Measurements from ENCODE around the gene NSRP1.

NSRP1 gene

GRCh38 chr17:30124273-30124796, 7.7 kb downstream of the NSRP1 start (continued):
- no peak for TF ChIP-seq BCL11A (tag by site-specific recombination; IDR thresholded peaks at IDR 0.05; ENCODE audit: low read depth)
- TF ChIP-seq GLI2 (tag by site-specific recombination; IDR thresholded peaks at IDR 0.05; ENCODE audit: borderline replicate concordance, low read depth) = no peak

GRCh38 chr17:30130121-30130520, 13.5 kb downstream of the NSRP1 start:
- Histone ChIP-seq H3K9me3 (ENCODE audit: control insufficient read depth, insufficient read depth, low read depth, low read length) (no peaks in the 10 kb centered on the region), H3K27ac (ENCODE audit: extremely low read depth, low read depth, low read length) (no peak overlapping the region), H3K36me3 (ENCODE audit: control insufficient read depth in 2 of 2, insufficient read depth in 1 of 2, low read length in 2 of 2) (peaks cover 63 to 78% of the 10 kb centered on the region in 2 experiments), H3K4me3 (ENCODE audit: low read depth, low read length) (no peak overlapping the region), H3K4me1 (ENCODE audit: control insufficient read depth, insufficient read depth, low read length) (no peaks in the 10 kb centered on the region)
- TF ChIP-seq ZNF621 (tag by site-specific recombination; IDR thresholded peaks at IDR 0.05) (no peak), ZNF362 (tag by site-specific recombination; IDR thresholded peaks at IDR 0.05) (no peak), ZNF521 (tag by site-specific recombination; IDR thresholded peaks at IDR 0.05) (no peak), ZNF585B (tag by site-specific recombination; IDR thresholded peaks at IDR 0.05) (no peak), ZNF239 (tag by site-specific recombination; IDR thresholded peaks at IDR 0.05) (no peak), ZNF292 (tag by site-specific recombination; IDR thresholded peaks at IDR 0.05; ENCODE audit: borderline replicate concordance, low read depth) (no peak), ZSCAN23 (tag by site-specific recombination; IDR thresholded peaks at IDR 0.05) (no peak), ZNF548 (tag by site-specific recombination; IDR thresholded peaks at IDR 0.05) (no peak), PATZ1 (tag by site-specific recombination; IDR thresholded peaks at IDR 0.05) (no peak), ZNF350 (tag by site-specific recombination; IDR thresholded peaks at IDR 0.05) (no peak), ZNF391 (tag by site-specific recombination; IDR thresholded peaks at IDR 0.05; ENCODE audit: borderline replicate concordance, low read depth) (no peak), ZNF514 (tag by site-specific recombination; IDR thresholded peaks at IDR 0.05) (no peak), ZFP41 (tag by site-specific recombination; IDR thresholded peaks at IDR 0.05; ENCODE audit: borderline replicate concordance) (no peak), ZNF768 (tag by site-specific recombination; IDR thresholded peaks at IDR 0.05) (no peak), OSR2 (tag by site-specific recombination; IDR thresholded peaks at IDR 0.05) (no peak)
- ChIA-PET CTCF (interaction anchor here (0.7 to 1.0 kb wide), 2 partner anchors 12 to 25 kb away, joined by 3 to 5 read pairs; no protein-coding TSS in a partner anchor), POLR2A (no interaction called here)

- Histone ChIP-seq H3K27ac (ENCODE audit: extremely low read depth, low read depth, low read length) (no peak overlapping the region), H3K4me1 (ENCODE audit: control insufficient read depth, insufficient read depth, low read length) (no peaks in the 10 kb centered on the region), H3K4me3 (ENCODE audit: low read depth, low read length) (no peak overlapping the region), H3K36me3 (ENCODE audit: control insufficient read depth in 2 of 2, insufficient read depth in 1 of 2, low read length in 2 of 2) (peaks cover 61 to 65% of the 10 kb centered on the region in 2 experiments), H3K9me3 (ENCODE audit: control insufficient read depth, insufficient read depth, low read depth, low read length) (no peaks in the 10 kb centered on the region)
- ChIA-PET CTCF (interaction anchor here (0.6 to 2.1 kb wide), 5 partner anchors 10 to 566 kb away, joined by 3 to 8 read pairs (median 4); no protein-coding TSS in a partner anchor), POLR2A (interaction anchor here (0.6 kb wide), 1 partner anchor 146 kb away, joined by 3 read pairs; no protein-coding TSS in a partner anchor)
- TF ChIP-seq ZBTB1 (tag by site-specific recombination; IDR thresholded peaks at IDR 0.05) (no peak), PBX3 (CRISPR knock-in tag; IDR thresholded peaks at IDR 0.05) (no peak)
These were observed 16.0 kb downstream of the NSRP1 start for GRCh38 chr17:30132615-30133014.
